Airway epithelial cell (primary cell): ENCODE measurements around the gene TLR6. TPM values are rescaled to one million over a fixed set of nuclear protein-coding genes. Genes with fewer than 3 reads are reported as not detected.

Source experiments
- total RNA-seq: library from RNA; depleted of rRNA; stranded (reverse); fragments of >200 nt; gene quantifications from 2 replicates; pipeline ENCODE4 v1.2.3, GENCODE V29; 2015

TLR6 gene, protein sequence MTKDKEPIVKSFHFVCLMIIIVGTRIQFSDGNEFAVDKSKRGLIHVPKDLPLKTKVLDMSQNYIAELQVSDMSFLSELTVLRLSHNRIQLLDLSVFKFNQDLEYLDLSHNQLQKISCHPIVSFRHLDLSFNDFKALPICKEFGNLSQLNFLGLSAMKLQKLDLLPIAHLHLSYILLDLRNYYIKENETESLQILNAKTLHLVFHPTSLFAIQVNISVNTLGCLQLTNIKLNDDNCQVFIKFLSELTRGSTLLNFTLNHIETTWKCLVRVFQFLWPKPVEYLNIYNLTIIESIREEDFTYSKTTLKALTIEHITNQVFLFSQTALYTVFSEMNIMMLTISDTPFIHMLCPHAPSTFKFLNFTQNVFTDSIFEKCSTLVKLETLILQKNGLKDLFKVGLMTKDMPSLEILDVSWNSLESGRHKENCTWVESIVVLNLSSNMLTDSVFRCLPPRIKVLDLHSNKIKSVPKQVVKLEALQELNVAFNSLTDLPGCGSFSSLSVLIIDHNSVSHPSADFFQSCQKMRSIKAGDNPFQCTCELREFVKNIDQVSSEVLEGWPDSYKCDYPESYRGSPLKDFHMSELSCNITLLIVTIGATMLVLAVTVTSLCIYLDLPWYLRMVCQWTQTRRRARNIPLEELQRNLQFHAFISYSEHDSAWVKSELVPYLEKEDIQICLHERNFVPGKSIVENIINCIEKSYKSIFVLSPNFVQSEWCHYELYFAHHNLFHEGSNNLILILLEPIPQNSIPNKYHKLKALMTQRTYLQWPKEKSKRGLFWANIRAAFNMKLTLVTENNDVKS
- total RNA-seq = 0.92 and 1.6 TPM in 2 replicates

GRCh38 chr4:38856524-38857337 is at the start of gene TLR6:
TSS of gene TLR6 (minus strand) at chr4:38856817. CDS start at chr4:38829473, 27,344 bp downstream.

GRCh38 chr4:38867478-38868058 is 11.0 kb upstream of the TLR6 start, which contains the start of gene FAM114A1:
TSS of gene FAM114A1 (plus strand) at chr4:38867806. CDS start at chr4:38878079, 10,273 bp downstream.

GRCh38 chr4:38804654-38805295 is 51.8 kb downstream of the TLR6 start, which contains the start of gene TLR1:
TSS of gene TLR1 (minus strand) at chr4:38804791. CDS start at chr4:38798831, 5,960 bp downstream.

GRCh38 chr4:38782452-38783108 is 74.0 kb downstream of the TLR6 start, which contains the start of gene TLR10:
TSS of gene TLR10 (minus strand) at chr4:38782990. CDS start at chr4:38775590, 7,400 bp downstream.

Other genes with a start within 250 kb of the TLR6 start
- gene KLF3, start 192.6 kb downstream of the TLR6 start, total RNA-seq = 20.2 and 29.4 TPM in 2 replicates
- gene TLR10, start 73.8 kb downstream of the TLR6 start, total RNA-seq = not detected in 2 replicates
- gene TLR1, start 52.0 kb downstream of the TLR6 start, total RNA-seq = 0.14 and 0.49 TPM in 2 replicates
- gene FAM114A1, start 11.0 kb upstream of the TLR6 start, total RNA-seq = 63.2 and 70.3 TPM in 2 replicates
- 9.2 and 9.5 TPM in 2 replicates for gene TMEM156, start 175.6 kb upstream of the TLR6 start, total RNA-seq
- gene KLHL5, start 205.4 kb upstream of the TLR6 start, total RNA-seq = 43.9 and 44.2 TPM in 2 replicates